ENCODE data around the gene MCRIP1.

DNA sequence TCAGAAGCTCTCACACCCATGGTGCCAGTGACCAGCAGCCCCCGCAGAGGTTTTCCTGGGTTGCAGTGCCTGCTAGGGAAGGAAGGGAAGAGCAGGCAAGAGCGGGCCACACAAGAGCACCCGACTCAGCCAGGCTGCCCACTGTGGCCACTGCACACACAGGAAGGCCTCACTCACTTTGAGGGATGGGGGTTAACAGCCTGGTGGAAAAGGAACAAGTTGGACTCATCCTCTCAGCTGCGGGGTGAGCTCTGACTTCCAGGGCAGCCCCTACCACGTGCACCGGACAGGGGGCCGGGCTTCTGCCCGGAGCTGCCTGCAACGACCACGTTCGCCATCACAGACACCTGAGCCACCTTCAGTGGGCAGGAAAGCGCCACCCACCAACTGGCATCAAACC lies 19.1 kb upstream of the MCRIP1 start:
- TF ChIP-seq, protein P1, sequence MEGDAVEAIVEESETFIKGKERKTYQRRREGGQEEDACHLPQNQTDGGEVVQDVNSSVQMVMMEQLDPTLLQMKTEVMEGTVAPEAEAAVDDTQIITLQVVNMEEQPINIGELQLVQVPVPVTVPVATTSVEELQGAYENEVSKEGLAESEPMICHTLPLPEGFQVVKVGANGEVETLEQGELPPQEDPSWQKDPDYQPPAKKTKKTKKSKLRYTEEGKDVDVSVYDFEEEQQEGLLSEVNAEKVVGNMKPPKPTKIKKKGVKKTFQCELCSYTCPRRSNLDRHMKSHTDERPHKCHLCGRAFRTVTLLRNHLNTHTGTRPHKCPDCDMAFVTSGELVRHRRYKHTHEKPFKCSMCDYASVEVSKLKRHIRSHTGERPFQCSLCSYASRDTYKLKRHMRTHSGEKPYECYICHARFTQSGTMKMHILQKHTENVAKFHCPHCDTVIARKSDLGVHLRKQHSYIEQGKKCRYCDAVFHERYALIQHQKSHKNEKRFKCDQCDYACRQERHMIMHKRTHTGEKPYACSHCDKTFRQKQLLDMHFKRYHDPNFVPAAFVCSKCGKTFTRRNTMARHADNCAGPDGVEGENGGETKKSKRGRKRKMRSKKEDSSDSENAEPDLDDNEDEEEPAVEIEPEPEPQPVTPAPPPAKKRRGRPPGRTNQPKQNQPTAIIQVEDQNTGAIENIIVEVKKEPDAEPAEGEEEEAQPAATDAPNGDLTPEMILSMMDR (IDR thresholded peaks at IDR 0.05; ENCODE audit: low read depth, low read length), result no peak
- no peak for TF ChIP-seq EZH2phosphoT487 (IDR thresholded peaks at IDR 0.05; ENCODE audit: low read depth)

All from OCI-LY3 (cell line).